ENCODE measurements around the gene MYOF. TPM values are rescaled to one million over a fixed set of nuclear protein-coding genes. Genes with fewer than 3 reads are reported as not detected.

The MYOF gene
- polyA plus RNA-seq, 1 of the 3 experiments (the other 2 are of a cell fraction) = 103 TPM

DNA sequence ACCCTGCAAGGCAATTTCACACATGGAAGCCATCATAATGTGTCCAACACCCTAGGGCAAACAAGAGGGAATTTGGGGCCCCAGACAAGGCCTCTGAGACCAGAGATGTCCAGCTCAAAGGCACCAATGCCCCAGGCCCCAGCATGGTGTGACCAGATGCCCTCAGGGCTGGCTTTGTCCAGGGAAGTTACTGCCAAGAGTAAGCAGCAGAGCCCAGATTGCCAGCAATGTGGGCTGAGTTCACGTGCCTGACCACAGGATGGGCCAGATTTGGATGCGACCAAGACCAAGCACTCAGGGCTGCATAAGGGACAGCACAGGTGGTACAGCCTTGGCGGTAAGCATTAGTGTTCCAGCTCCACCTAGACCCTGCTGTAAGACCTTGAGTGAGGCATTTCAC is 12.7 kb downstream of the MYOF start (continued):
- no peak for TF ChIP-seq ZBTB33 (IDR thresholded peaks at IDR 0.05; ENCODE audit: borderline replicate concordance, low read depth)

GRCh38 chr10:93468461-93469213 is 13.5 kb downstream of the MYOF start:
- ChIA-PET POLR2A (no interaction called here), CTCF (interaction anchor here (0.6 to 8.8 kb wide), 4 partner anchors 8 to 116 kb away, joined by 3 to 92 read pairs (median 4); no protein-coding TSS in a partner anchor)
- H3F3A ChIP-seq (replicated peaks; ENCODE audit: insufficient read depth) = peaks cover 83% of the 10 kb centered on the region
- H2AFZ ChIP-seq (ENCODE audit: low read depth) = no peak overlapping the region
- H3K9me3 ChIP-seq = no peaks in the 10 kb centered on the region
- peaks cover 77% of the 10 kb centered on the region for H3K79me2 ChIP-seq (ENCODE audit: insufficient read depth)
- H3K9me2 ChIP-seq = no peaks in the 10 kb centered on the region
- peak overlapping the region; percentile 80 to 99; a peak in 3 of 4 replicates for H3K27ac ChIP-seq (ENCODE audit: low read depth in 2 of 2, low read length in 1 of 2)
- H3K4me3 ChIP-seq (ENCODE audit: low read depth in 2 of 2, low read length in 1 of 2) = peak overlapping the region; percentile 2 to 29; a peak in 3 of 4 replicates
- peaks cover 0 to 24% of the 10 kb centered on the region in 2 experiments for H3K36me3 ChIP-seq (replicated peaks in 1 of 2; ENCODE audit: control insufficient read depth in 1 of 2, insufficient read depth in 2 of 2, low read length in 1 of 2)
- WGBS (ENCODE audit: low lambda C conversion rate) = 41% methylated on average over 10 of the region's 10 CpGs
- H3K9ac ChIP-seq = peak overlapping the region; percentile 88
- H4K20me1 ChIP-seq (ENCODE audit: insufficient read depth) = no peaks in the 10 kb centered on the region
- peak overlapping the region; percentile 64 for H3K4me2 ChIP-seq
- H3K4me1 ChIP-seq (ENCODE audit: control insufficient read depth in 1 of 2, insufficient read depth in 2 of 2, low read depth in 1 of 2, low read length in 1 of 2) = peaks cover 15 to 52% of the 10 kb centered on the region in 2 experiments; a peak in 3 of 4 replicates
- DNase-seq = no peak
- H3K27me3 ChIP-seq (ENCODE audit: insufficient read depth) = no peaks in the 10 kb centered on the region
- TF ChIP-seq, protein P1, sequence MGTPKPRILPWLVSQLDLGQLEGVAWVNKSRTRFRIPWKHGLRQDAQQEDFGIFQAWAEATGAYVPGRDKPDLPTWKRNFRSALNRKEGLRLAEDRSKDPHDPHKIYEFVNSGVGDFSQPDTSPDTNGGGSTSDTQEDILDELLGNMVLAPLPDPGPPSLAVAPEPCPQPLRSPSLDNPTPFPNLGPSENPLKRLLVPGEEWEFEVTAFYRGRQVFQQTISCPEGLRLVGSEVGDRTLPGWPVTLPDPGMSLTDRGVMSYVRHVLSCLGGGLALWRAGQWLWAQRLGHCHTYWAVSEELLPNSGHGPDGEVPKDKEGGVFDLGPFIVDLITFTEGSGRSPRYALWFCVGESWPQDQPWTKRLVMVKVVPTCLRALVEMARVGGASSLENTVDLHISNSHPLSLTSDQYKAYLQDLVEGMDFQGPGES (IDR thresholded peaks at IDR 0.05; ENCODE audit: low read depth, low read length) = no peak
- TF ChIP-seq NRF1 (IDR thresholded peaks at IDR 0.05; ENCODE audit: low read depth, low read length) (no peak), SIN3A (IDR thresholded peaks at IDR 0.05; ENCODE audit: borderline replicate concordance, low read depth, low read length) (0 out of 2 replicates have a peak, but pooled peaks have one; percentile 37), NFIC (IDR thresholded peaks at IDR 0.05; ENCODE audit: borderline replicate concordance) (peak; percentile 85; the same call in 1 of the 2 replicates), FOXM1 (IDR thresholded peaks at IDR 0.05; ENCODE audit: low read depth) (peak; percentile 21; the same call in 1 of the 2 replicates), MEF2A (IDR thresholded peaks at IDR 0.05; ENCODE audit: borderline replicate concordance, low read depth) (no peak), EP300 (IDR thresholded peaks at IDR 0.05; ENCODE audit: borderline replicate concordance in 1 of 2, low read depth in 1 of 2, low read length in 1 of 2) (peak in 1 of 2 experiments; percentile 86; a peak in 2 of 4 replicates), GATA2 (CRISPR knock-in tag; IDR thresholded peaks at IDR 0.05) (no peak), USF2 (IDR thresholded peaks at IDR 0.05; ENCODE audit: borderline replicate concordance, low read depth, low read length) (no peak), ELF1 (IDR thresholded peaks at IDR 0.05) (no peak), FOXJ3 (CRISPR knock-in tag; IDR thresholded peaks at IDR 0.05) (no peak), EZH2phosphoT487 (IDR thresholded peaks at IDR 0.05; ENCODE audit: borderline replicate concordance, low read depth) (no peak), SMC3 (IDR thresholded peaks at IDR 0.05; ENCODE audit: low read depth, low read length) (no peak), GABPA (IDR thresholded peaks at IDR 0.05; ENCODE audit: low read depth) (0 out of 2 replicates have a peak, but pooled peaks have one; percentile 5), YY1 (IDR thresholded peaks at IDR 0.05; ENCODE audit: low read depth) (no peak), CTCF (IDR thresholded peaks at IDR 0.05) (0 out of 2 replicates have a peak, but pooled peaks have one; percentile 18)
- TF ChIP-seq, protein P2, sequence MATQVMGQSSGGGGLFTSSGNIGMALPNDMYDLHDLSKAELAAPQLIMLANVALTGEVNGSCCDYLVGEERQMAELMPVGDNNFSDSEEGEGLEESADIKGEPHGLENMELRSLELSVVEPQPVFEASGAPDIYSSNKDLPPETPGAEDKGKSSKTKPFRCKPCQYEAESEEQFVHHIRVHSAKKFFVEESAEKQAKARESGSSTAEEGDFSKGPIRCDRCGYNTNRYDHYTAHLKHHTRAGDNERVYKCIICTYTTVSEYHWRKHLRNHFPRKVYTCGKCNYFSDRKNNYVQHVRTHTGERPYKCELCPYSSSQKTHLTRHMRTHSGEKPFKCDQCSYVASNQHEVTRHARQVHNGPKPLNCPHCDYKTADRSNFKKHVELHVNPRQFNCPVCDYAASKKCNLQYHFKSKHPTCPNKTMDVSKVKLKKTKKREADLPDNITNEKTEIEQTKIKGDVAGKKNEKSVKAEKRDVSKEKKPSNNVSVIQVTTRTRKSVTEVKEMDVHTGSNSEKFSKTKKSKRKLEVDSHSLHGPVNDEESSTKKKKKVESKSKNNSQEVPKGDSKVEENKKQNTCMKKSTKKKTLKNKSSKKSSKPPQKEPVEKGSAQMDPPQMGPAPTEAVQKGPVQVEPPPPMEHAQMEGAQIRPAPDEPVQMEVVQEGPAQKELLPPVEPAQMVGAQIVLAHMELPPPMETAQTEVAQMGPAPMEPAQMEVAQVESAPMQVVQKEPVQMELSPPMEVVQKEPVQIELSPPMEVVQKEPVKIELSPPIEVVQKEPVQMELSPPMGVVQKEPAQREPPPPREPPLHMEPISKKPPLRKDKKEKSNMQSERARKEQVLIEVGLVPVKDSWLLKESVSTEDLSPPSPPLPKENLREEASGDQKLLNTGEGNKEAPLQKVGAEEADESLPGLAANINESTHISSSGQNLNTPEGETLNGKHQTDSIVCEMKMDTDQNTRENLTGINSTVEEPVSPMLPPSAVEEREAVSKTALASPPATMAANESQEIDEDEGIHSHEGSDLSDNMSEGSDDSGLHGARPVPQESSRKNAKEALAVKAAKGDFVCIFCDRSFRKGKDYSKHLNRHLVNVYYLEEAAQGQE (IDR thresholded peaks at IDR 0.05; ENCODE audit: low read depth, low read length) = 0 out of 2 replicates have a peak, but pooled peaks have one; percentile 14
- TF ChIP-seq, protein P3, sequence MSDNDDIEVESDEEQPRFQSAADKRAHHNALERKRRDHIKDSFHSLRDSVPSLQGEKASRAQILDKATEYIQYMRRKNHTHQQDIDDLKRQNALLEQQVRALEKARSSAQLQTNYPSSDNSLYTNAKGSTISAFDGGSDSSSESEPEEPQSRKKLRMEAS (IDR thresholded peaks at IDR 0.05; ENCODE audit: low read depth) = peak; percentile 79; the same call in 1 of the 2 replicates

All from SK-N-SH (cell line).